ENCODE measurements around the gene KLHDC3. TPM values are rescaled to one million over a fixed set of nuclear protein-coding genes. Genes with fewer than 3 reads are reported as not detected.

KLHDC3 gene
- total and polyA plus RNA-seq, 2 experiments from 2014 or later: 88.2 to 184 TPM

DNA sequence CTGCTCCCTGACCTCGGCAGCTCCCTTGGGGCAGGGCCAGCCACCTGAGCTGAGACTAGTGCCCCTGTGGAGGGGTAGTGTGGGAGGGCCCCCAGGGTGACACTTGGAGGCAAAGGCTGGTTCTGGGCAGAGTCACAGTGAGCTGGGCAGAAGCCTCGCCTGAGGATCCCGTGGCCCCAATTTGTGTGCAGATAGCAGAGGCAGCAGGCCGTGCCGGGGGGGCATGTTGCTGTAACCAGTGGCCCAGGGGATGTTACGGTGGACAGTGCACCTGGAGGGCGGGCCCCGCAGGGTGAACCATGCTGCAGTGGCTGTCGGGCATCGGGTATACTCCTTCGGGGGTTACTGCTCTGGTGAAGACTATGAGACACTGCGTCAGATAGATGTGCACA lies 2.9 kb downstream of the KLHDC3 start:
- Histone ChIP-seq H3K27ac (ENCODE audit: low read depth) (no peak overlapping the region), H3K36me3 (ENCODE audit: insufficient read depth) (peaks cover 16% of the 10 kb centered on the region; the same call in 1 of the 2 replicates), H3K27me3 (ENCODE audit: insufficient read depth) (no peaks in the 10 kb centered on the region), H4K20me1 (replicated peaks; ENCODE audit: insufficient read depth) (peaks cover 13% of the 10 kb centered on the region), H3K4me2 (no peak overlapping the region), H3K4me1 (ENCODE audit: insufficient read depth) (peaks cover 23% of the 10 kb centered on the region), H3K79me2 (replicated peaks; ENCODE audit: insufficient read depth) (peaks cover 43% of the 10 kb centered on the region), H3K4me3 (no peak overlapping the region), H3F3A (replicated peaks; ENCODE audit: low read depth) (peaks cover 20% of the 10 kb centered on the region; the same call in 1 of the 2 replicates), H2AFZ (no peak overlapping the region), H3K9me2 (ENCODE audit: insufficient read depth) (no peaks in the 10 kb centered on the region)
- H3K9me3 Mint-ChIP-seq: no peaks in the 10 kb centered on the region; the same call in 1 of the 3 replicates
- H3K4me1 Mint-ChIP-seq: peaks cover 35% of the 10 kb centered on the region
- no peak for DNase-seq (ENCODE audit: low spot score)
- H3K27me3 Mint-ChIP-seq (ENCODE audit: insufficient read depth, low read depth, poor library complexity): peaks cover 22% of the 10 kb centered on the region
- no peak for TF ChIP-seq ZNF114 (CRISPR knock-in tag; IDR thresholded peaks at IDR 0.05)
- TF ChIP-seq ZNF331 (CRISPR knock-in tag; IDR thresholded peaks at IDR 0.05; ENCODE audit: low read depth): no peak
- no peak for TF ChIP-seq JUNB (IDR thresholded peaks at IDR 0.05; ENCODE audit: unreplicated experiment)
- no peak for TF ChIP-seq ETS1 (IDR thresholded peaks at IDR 0.05)
- TF ChIP-seq, protein P1, sequence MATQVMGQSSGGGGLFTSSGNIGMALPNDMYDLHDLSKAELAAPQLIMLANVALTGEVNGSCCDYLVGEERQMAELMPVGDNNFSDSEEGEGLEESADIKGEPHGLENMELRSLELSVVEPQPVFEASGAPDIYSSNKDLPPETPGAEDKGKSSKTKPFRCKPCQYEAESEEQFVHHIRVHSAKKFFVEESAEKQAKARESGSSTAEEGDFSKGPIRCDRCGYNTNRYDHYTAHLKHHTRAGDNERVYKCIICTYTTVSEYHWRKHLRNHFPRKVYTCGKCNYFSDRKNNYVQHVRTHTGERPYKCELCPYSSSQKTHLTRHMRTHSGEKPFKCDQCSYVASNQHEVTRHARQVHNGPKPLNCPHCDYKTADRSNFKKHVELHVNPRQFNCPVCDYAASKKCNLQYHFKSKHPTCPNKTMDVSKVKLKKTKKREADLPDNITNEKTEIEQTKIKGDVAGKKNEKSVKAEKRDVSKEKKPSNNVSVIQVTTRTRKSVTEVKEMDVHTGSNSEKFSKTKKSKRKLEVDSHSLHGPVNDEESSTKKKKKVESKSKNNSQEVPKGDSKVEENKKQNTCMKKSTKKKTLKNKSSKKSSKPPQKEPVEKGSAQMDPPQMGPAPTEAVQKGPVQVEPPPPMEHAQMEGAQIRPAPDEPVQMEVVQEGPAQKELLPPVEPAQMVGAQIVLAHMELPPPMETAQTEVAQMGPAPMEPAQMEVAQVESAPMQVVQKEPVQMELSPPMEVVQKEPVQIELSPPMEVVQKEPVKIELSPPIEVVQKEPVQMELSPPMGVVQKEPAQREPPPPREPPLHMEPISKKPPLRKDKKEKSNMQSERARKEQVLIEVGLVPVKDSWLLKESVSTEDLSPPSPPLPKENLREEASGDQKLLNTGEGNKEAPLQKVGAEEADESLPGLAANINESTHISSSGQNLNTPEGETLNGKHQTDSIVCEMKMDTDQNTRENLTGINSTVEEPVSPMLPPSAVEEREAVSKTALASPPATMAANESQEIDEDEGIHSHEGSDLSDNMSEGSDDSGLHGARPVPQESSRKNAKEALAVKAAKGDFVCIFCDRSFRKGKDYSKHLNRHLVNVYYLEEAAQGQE (IDR thresholded peaks at IDR 0.05; ENCODE audit: unreplicated experiment): no peak
- no peak overlapping the region for H3K27ac Mint-ChIP-seq
- no peak overlapping the region; the same call in 2 of the 3 replicates for H3K4me3 Mint-ChIP-seq
- no peak for ATAC-seq
- H3K36me3 Mint-ChIP-seq (ENCODE audit: low read depth): peaks cover 58% of the 10 kb centered on the region

GRCh38 chr6:43019152-43019551 lies 5.1 kb downstream of the KLHDC3 start:
- Mint-ChIP-seq H3K4me3 (no peak overlapping the region; the same call in 2 of the 3 replicates), H3K27ac (no peak overlapping the region), H3K36me3 (ENCODE audit: low read depth) (peaks cover 56% of the 10 kb centered on the region), H3K4me1 (peaks cover 20% of the 10 kb centered on the region), H3K9me3 (no peaks in the 10 kb centered on the region; the same call in 1 of the 3 replicates), H3K27me3 (ENCODE audit: insufficient read depth, low read depth, poor library complexity) (peaks cover 7% of the 10 kb centered on the region)
- peaks cover 10% of the 10 kb centered on the region for H3F3A ChIP-seq (replicated peaks; ENCODE audit: low read depth)
- no peaks in the 10 kb centered on the region for H3K9me2 ChIP-seq (ENCODE audit: insufficient read depth)
- ATAC-seq (no peak), DNase-seq (ENCODE audit: low spot score) (no peak)
- H4K20me1 ChIP-seq (replicated peaks; ENCODE audit: insufficient read depth): peaks cover 3% of the 10 kb centered on the region
- H3K27ac ChIP-seq (ENCODE audit: low read depth): no peak overlapping the region
- peaks cover 52% of the 10 kb centered on the region for H3K79me2 ChIP-seq (replicated peaks; ENCODE audit: insufficient read depth)
- H3K4me3 ChIP-seq: no peak overlapping the region
- peaks cover 14% of the 10 kb centered on the region; the same call in 1 of the 2 replicates for H3K36me3 ChIP-seq (ENCODE audit: insufficient read depth)
- H3K4me2 ChIP-seq: no peak overlapping the region
- TF ChIP-seq POLR2AphosphoS5 (IDR thresholded peaks at IDR 0.05; ENCODE audit: low read depth) (no peak), ZNF114 (CRISPR knock-in tag; IDR thresholded peaks at IDR 0.05) (no peak), CREB1 (CRISPR knock-in tag; IDR thresholded peaks at IDR 0.05; ENCODE audit: low read depth) (no peak), EZH2phosphoT487 (IDR thresholded peaks at IDR 0.05; ENCODE audit: unreplicated experiment) (no peak), STAT1 (IDR thresholded peaks at IDR 0.05; ENCODE audit: unreplicated experiment) (no peak), EZH2 (IDR thresholded peaks at IDR 0.05; ENCODE audit: low read depth, unreplicated experiment) (no peak), JUNB (IDR thresholded peaks at IDR 0.05; ENCODE audit: unreplicated experiment) (no peak), CTCF (conservative IDR thresholded peaks at IDR 0.05; ENCODE audit: low read depth in 2 of 2) (no peak), ZNF331 (CRISPR knock-in tag; IDR thresholded peaks at IDR 0.05; ENCODE audit: low read depth) (no peak), ETS1 (IDR thresholded peaks at IDR 0.05) (no peak)
- TF ChIP-seq, protein P1 (IDR thresholded peaks at IDR 0.05; ENCODE audit: unreplicated experiment): no peak
- peaks cover 16% of the 10 kb centered on the region for H3K4me1 ChIP-seq (ENCODE audit: insufficient read depth)
- no peaks in the 10 kb centered on the region for H3K27me3 ChIP-seq (ENCODE audit: insufficient read depth)
- H2AFZ ChIP-seq: no peak overlapping the region
